ENCODE data around the gene GNB5. TPM values are rescaled to one million over a fixed set of nuclear protein-coding genes. Genes with fewer than 3 reads are reported as not detected.

Gene GNB5
- total RNA-seq, 1 donor from 2014 or later = 22.3 TPM

DNA sequence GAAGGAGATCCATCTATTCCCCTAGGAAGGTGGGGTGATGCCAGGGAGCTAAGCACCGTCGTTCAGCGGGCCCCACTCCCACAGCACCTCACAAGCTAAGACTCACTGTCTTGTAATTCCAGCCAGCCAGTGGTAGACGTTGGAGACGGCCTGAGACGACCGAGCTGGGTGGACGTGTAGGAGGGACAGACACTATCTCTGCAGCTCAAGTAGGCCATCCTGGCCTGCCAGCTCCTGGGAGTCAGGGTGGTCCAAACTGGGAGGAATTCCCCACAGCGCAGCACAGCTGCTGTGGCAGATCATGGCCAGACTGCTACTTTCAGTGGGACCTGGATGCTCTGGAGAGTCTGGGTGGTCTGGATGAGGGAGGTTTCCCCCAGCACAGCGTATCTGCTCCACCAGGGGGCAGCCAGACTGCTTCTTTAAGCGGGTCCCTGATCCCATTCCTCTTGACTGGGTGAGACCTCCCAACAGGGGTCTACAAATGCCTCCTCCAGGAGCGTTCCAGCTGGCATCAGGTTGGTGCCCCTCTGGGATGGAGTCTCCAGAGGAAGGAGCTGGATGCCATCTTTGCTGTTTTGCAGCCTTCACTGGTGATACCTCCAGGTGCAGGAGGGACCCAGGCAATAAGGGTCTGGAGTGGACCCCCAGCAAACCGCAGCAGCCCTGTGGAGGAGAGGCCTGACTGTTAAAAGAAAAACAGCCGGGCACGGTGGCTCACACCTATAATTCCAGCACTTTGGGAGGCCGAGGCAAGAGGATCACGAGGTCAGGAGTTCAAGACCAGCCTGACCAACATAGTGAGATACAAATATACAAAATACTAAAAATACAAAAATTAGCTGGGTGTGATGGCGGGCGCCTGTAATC, 27.6 kb downstream of the GNB5 start:
- TF ChIP-seq, protein P1, sequence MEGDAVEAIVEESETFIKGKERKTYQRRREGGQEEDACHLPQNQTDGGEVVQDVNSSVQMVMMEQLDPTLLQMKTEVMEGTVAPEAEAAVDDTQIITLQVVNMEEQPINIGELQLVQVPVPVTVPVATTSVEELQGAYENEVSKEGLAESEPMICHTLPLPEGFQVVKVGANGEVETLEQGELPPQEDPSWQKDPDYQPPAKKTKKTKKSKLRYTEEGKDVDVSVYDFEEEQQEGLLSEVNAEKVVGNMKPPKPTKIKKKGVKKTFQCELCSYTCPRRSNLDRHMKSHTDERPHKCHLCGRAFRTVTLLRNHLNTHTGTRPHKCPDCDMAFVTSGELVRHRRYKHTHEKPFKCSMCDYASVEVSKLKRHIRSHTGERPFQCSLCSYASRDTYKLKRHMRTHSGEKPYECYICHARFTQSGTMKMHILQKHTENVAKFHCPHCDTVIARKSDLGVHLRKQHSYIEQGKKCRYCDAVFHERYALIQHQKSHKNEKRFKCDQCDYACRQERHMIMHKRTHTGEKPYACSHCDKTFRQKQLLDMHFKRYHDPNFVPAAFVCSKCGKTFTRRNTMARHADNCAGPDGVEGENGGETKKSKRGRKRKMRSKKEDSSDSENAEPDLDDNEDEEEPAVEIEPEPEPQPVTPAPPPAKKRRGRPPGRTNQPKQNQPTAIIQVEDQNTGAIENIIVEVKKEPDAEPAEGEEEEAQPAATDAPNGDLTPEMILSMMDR (IDR thresholded peaks at IDR 0.05; ENCODE audit: unreplicated experiment) = peak; percentile 32
- Mint-ChIP-seq H3K27me3 (ENCODE audit: low read depth) (no peaks in the 10 kb centered on the region), H3K4me1 (no peaks in the 10 kb centered on the region), H3K9me3 (peaks cover 6% of the 10 kb centered on the region), H3K27ac (no peak overlapping the region), H3K4me3 (no peak overlapping the region), H3K36me3 (peaks cover 14% of the 10 kb centered on the region)
- DNase-seq (ENCODE audit: low spot score in 2 of 2, unreplicated experiment in 2 of 2) = no peak

DNA sequence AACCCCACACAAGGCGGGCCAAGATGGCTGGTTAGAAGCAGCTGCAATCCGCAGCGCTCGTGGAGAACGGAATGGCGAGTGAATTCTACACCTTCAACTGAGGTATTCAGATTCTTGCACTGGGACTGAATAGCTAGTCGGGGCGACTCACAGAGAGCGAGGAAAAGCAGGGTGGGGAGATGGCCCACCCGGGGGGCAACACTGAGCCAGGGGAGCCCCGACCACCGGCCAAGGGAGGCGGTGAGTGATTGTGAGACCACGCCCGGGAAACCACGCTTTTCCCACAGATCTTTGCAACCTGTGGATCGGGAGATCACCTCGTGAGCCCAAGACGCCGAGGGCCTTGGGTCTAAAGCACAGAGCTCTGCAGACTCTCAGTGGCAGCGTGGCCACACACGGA, 28.3 kb downstream of the GNB5 start:
- H3K27me3 Mint-ChIP-seq (ENCODE audit: low read depth) = no peaks in the 10 kb centered on the region
- H3K9me3 Mint-ChIP-seq = peaks cover 6% of the 10 kb centered on the region
- TF ChIP-seq, protein P1 (IDR thresholded peaks at IDR 0.05; ENCODE audit: unreplicated experiment) = no peak
- H3K27ac Mint-ChIP-seq = no peak overlapping the region
- peaks cover 14% of the 10 kb centered on the region for H3K36me3 Mint-ChIP-seq
- no peak overlapping the region for H3K4me3 Mint-ChIP-seq
- DNase-seq (ENCODE audit: low spot score in 2 of 2, unreplicated experiment in 2 of 2) = no peak
- H3K4me1 Mint-ChIP-seq = no peaks in the 10 kb centered on the region

DNA sequence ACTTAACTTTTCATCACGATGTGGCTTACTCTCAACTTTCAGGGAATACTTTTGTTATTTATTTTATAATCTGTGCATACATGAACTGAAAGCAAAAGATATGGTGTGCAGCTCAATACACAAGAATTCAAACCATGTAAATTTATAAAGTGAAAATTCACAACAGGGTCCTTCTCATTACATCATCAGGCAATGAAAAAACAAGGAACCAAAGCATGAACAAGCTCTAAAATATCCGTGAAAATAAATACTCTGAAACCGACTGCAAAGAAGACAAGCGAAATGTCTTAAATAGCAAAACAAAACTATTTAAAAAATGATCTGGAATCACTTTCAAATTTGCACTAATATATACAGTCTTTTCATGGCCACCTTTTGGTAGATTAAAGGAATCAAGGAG, 28.9 kb downstream of the GNB5 start:
- Mint-ChIP-seq H3K36me3 (peaks cover 14% of the 10 kb centered on the region), H3K27ac (no peak overlapping the region), H3K9me3 (peaks cover 6% of the 10 kb centered on the region), H3K4me3 (no peak overlapping the region), H3K27me3 (ENCODE audit: low read depth) (no peaks in the 10 kb centered on the region), H3K4me1 (no peaks in the 10 kb centered on the region)
- TF ChIP-seq, protein P1 (IDR thresholded peaks at IDR 0.05; ENCODE audit: unreplicated experiment) = no peak
- DNase-seq (ENCODE audit: low spot score in 2 of 2, unreplicated experiment in 2 of 2) = no peak

DNA sequence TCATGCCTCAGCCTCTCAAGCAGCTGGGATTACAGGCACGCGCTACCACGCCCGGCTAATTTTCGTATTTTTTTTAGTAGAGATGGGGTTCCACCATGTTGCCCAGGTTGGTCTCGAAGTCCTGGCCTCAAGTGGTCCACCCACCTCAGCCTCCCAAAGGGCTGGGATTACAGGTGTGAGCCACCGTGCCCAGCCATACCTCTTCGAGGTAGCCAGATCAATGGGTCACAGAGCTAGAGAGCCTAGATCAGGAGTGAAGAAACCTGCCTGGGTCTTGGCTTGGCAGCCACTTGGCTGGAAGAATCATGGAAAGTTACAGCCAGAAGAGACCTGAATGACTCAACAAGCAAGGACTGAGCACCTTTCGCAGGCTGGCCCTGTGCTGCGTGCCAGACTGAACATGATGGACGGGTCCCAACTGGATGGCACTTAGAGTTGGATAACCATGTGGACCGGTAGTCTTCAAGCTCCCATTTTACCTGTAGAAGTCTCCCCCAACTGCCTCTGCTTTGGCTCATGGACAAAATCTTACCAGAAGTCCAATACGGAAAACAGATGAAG, 29.7 kb downstream of the GNB5 start:
- H3K4me1 Mint-ChIP-seq = no peaks in the 10 kb centered on the region
- no peak overlapping the region for H3K27ac Mint-ChIP-seq

DNA sequence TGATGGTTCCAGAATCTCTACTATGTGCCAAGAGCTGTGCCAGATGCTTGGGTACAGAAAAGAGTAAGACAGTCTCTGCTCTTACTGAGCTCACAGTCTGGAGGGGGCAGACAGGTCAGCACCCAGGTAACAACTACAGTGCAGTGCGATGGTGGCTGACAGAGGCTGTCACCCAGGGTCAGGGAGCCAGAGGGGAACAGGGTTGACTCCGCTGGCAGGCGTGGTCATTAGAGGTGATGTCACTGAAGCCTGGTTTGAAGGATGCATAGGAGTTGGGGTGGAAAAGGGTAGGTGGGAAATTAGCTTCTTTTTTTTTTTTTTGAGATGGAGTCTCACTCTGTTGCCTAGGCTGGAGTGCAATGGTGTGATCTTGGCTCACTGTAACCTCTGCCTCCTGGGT, 31.5 kb downstream of the GNB5 start:
- H3K4me3 Mint-ChIP-seq = no peak overlapping the region
- no peak overlapping the region for H3K27ac Mint-ChIP-seq
- H3K4me1 Mint-ChIP-seq = no peaks in the 10 kb centered on the region
- DNase-seq (ENCODE audit: low spot score in 2 of 2, unreplicated experiment in 2 of 2) = no peak
- no peaks in the 10 kb centered on the region for H3K27me3 Mint-ChIP-seq (ENCODE audit: low read depth)
- peaks cover 14% of the 10 kb centered on the region for H3K36me3 Mint-ChIP-seq
- TF ChIP-seq, protein P1 (IDR thresholded peaks at IDR 0.05; ENCODE audit: unreplicated experiment) = no peak
- no peaks in the 10 kb centered on the region for H3K9me3 Mint-ChIP-seq

More for the DNA sequence above, 29.7 kb downstream of the GNB5 start:
- DNase-seq (ENCODE audit: low spot score in 2 of 2, unreplicated experiment in 2 of 2) = no peak
- Mint-ChIP-seq H3K36me3 (peaks cover 14% of the 10 kb centered on the region), H3K9me3 (peaks cover 6% of the 10 kb centered on the region), H3K27me3 (ENCODE audit: low read depth) (no peaks in the 10 kb centered on the region), H3K4me3 (no peak overlapping the region)
- TF ChIP-seq, protein P1 (IDR thresholded peaks at IDR 0.05; ENCODE audit: unreplicated experiment) = no peak
